GM18907 (cell line): Measurements from ENCODE around the gene MYADM.
"Not testable (repeated sequence)": the region's sequence is repeated elsewhere in the genome, so short reads cannot be mapped to it uniquely, and the experiment has no call there.

Source experiments
- ATAC-seq: cut with Tn5 transposase; IDR thresholded peaks from one replicate; pipeline ENCODE4 v1.9.1; 2021; ENCODE audit warnings: mild to moderate bottlenecking, moderate library complexity; ENCODE audit not compliant: unreplicated experiment

MYADM gene

DNA sequence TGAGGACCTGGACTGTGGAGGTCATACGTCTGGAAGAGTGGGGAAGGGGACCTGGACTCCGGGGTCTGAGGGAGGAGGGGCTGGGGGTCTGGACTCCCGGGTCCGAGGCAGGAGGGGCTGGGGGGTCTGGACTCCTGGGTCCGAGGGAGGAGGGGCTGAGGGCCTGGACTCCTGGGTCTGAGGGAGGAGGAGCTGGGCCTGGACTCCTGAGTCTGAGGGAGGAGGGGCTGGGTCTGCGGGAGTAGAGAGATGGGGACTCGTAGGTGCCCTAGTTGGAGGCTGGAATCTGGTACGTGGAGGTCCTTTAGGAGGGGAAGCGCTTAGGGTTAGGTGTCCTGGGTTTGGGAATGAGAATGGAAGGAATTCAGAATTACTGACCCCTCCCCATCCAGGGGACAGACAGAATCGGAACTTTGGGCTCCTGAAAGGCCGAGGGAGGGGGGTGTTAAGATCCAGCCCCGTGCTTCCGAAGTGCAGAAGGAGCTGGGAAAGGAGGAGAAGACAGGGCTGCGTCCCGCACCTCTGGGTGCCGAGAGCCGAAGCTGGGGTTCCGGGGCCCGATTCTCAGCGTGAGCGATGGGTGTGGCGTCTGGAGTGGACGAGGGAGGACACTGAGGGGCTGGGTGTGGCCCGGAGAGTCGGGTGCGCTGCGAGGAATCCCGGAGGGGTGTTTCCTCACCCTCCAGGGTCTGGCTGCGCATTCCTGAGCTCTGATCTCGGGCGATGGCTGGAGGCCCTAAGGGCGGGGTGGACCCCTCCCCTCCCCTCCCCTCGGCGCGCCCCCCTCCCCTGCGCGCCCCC, 608 bp downstream of the MYADM start:
- ATAC-seq = no peak

DNA sequence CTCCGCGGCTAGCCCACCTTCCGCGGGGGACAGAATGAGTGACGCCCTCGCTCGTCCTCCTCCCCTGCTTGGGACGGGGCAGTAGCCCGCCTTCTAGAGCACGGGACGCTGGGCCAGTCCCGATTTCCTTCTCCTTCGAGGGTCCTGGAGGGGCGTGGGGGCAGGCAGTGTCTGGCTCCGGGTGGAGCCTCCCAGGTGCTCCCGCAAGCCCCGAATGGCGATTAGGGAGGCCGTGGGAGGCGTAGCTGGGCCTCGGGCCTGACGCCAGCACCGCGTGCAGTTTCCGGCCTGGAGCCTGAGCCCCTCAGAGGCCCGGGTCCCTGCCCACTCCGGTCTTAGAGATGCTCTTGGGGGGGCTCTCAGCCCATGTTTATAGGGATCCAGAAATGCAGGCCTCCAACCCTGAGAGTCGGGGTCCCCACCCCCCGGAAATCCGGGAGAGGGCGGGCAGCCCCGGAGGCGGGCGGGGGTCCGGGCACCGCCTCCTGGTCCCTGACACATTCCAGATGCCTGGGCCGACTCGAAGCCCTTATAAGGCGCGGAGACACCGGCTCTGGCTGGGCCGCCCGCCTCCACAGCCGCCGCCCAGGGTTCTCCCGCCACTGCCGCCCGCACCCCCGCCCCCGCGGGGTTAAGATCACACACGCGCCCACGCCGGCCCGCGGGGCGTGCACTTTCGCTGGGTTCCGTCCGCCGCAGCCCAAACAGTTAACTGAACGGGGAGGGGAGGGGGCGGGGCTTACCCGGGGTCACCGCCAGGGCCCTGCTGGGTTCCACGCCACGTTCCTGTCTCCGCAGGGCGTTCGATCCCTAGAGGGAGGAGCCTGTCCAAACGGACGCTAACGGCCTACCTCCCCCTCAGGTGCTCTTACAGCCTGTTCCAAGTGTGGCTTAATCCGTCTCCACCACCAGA, 1.5 kb downstream of the MYADM start:
- peak; percentile 41 for ATAC-seq

DNA sequence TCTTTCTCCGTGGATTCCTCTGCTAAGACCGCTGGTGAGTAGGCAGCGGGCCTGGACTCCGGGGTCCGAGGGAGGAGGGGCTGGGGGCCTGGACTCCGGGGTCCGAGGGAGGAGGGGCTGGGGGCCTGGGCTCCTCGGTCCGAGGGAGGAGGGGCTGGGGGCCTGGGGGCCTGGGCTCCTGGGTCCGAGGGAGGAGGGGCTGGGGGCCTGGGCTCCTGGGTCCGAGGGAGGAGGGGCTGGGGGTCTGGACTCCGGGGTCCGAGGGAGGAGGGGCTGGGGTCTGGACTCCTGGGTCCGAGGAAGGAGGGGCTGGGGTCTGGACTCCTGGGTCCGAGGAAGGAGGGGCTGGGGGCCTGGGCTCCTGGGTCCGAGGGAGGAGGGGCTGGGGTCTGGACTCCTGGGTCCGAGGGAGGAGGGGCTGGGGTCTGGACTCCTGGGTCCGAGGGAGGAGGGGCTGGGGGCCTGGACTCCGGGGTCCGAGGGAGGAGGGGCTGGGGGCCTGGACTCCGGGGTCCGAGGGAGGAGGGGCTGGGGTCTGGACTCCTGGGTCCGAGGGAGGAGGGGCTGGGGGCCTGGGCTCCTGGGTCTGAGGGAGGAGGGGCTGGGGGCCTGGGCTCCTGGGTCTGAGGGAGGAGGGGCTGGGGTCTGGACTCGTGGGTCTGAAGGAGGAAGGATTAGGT, 2.3 kb downstream of the MYADM start:
- ATAC-seq = not testable (repeated sequence)

DNA sequence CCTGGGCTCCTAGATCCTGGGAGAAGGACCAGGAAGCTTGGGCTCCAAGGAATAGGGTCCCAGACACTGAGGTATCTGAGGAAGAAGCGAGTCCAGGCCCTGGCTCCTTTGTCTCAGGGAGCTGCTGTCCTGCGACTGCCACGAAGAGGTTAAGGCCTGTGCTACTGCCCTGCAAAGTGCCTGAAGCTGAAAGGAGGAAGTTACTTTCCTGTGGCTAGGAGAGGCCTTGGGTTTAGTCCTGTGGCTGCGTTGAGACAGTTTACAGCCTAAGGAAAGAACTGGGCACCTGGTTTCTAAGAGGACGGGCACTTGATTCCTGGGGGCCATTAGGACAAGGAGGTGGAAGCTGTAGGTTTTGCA, 2.8 kb downstream of the MYADM start:
- ATAC-seq = no peak

DNA sequence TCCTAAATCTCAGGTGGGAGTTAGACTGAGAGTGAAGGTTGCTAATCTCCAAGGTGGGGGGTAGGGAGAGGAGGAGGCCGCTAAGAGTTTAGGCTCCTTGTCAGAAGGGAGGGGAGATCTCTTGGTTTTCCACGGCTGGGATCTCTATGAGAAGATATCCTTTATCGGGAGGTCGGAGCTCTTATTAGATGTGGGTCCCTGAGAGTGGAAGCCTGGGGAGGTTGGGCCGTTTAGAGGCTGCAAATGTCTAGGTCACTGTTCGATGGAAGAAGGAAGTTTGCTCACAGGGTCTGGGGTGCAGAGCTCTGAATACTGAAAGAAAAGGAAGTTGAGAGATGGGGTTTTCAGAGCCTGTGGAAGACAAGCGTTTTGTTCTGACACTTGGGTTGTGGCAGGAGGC, 3.8 kb downstream of the MYADM start:
- ATAC-seq = no peak

DNA sequence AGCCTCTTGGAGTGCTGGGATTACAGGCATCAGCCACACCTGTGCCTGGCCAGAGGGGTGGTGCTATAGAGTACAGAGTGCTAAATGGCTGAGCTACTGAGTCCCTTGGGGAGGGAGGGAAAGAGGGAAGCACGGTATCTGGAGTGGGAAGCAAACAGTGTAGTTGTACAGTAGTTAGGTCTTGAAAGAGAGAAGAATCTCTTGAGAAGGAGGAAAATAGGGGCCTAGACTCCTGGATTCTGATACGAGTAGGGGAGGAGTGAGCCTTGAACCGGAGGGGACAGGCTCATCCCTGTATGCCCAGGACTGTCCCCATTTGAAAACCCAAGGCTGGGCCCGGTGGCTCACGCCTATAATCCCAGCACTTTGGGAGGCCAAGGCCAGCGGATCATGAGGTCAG, 5.1 kb downstream of the MYADM start:
- ATAC-seq = no peak

DNA sequence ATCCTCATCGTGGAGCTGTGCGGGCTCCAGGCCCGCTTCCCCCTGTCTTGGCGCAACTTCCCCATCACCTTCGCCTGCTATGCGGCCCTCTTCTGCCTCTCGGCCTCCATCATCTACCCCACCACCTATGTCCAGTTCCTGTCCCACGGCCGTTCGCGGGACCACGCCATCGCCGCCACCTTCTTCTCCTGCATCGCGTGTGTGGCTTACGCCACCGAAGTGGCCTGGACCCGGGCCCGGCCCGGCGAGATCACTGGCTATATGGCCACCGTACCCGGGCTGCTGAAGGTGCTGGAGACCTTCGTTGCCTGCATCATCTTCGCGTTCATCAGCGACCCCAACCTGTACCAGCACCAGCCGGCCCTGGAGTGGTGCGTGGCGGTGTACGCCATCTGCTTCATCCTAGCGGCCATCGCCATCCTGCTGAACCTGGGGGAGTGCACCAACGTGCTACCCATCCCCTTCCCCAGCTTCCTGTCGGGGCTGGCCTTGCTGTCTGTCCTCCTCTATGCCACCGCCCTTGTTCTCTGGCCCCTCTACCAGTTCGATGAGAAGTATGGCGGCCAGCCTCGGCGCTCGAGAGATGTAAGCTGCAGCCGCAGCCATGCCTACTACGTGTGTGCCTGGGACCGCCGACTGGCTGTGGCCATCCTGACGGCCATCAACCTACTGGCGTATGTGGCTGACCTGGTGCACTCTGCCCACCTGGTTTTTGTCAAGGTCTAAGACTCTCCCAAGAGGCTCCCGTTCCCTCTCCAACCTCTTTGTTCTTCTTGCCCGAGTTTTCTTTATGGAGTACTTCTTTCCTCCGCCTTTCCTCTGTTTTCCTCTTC, 6.3 kb downstream of the MYADM start:
- ATAC-seq = no peak

DNA sequence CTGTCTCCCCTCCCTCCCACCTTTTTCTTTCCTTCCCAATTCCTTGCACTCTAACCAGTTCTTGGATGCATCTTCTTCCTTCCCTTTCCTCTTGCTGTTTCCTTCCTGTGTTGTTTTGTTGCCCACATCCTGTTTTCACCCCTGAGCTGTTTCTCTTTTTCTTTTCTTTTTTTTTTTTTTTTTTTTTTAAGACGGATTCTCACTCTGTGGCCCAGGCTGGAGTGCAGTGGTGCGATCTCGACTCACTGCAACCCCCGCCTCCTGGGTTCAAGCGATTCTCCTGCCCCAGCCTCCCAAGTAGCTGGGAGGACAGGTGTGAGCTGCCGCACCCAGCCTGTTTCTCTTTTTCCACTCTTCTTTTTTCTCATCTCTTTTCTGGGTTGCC, 6.9 kb downstream of the MYADM start:
- no peak for ATAC-seq

DNA sequence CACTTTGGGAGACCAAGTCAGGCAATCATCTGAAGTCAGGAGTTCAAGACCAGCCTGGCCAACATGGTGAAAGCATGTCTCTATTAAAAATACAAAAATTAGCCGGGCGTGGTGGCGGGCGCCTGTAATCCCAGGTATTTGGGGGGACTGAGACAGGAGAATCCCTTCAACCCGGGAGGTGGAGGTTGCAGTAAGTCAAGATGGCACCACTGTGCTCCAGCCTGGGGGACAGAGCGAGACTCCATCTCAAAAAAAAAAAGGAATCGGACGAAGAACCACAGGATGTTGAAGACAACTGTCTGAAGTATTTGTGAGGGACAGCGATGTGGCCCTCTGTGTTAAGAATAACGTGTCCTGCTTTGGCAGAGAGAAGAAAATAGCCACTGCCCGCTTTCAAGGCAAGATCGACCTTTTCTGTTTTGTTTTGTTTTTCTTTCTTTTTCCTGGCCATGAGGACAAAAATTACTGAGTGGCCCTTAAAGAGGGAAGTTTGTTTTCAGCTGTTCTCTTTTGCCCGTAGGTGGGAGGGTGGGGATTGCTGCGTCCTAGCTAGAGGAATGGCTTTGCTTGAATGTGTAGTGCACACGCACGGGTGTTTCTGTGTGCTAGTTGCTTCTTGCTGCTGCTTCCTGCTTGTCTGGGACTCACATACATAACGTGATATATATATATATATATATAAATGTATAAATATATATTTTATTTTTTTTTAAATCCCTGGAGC, 8.1 kb downstream of the MYADM start:
- ATAC-seq = no peak

DNA sequence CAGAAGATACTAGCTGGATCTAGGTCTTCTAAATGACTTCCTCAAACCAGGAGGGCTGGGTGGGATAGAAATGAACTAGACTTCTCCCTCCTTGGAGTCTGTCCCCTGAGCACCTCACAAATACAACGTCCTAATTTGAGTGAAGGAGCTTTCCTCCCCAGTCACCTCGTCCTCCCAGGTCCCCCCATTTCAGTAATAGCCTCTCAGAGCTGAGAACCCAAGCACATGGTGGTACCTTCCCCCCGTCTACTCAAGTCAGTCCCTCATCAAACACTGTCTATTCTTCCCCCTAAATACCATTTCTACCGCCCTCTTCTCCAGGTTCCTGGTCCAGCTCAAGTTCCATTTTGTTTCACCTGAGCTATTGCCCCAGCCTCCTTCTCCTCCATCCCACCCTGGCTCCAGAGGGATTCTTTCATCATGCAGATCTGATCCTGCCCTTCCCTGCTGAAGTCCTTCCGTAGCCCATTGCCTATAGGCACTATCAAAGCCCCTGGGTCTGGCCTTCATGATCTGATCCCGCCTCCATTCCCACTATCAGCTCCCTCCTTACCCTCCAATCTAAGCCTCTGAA, 9.1 kb downstream of the MYADM start:
- ATAC-seq = no peak

DNA sequence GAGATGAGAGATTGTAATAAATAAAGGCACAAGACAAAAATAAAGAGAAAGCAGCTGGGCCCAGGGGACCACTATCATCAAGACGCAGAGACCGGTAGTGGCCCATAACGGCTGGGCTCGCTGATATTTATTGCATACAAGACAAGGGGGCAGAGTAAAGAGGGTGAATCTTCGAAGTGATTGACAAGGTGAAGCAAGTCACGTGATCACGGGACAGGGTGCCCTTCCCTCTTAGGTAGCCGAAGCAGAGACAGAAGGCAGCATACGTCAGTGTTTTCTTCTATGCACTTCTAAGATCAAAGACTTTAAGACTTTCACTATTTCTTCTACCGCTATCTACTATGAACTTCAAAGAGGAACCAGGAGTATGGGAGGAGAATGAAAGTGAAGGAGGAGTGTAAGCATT, 9.7 kb downstream of the MYADM start:
- ATAC-seq = no peak

DNA sequence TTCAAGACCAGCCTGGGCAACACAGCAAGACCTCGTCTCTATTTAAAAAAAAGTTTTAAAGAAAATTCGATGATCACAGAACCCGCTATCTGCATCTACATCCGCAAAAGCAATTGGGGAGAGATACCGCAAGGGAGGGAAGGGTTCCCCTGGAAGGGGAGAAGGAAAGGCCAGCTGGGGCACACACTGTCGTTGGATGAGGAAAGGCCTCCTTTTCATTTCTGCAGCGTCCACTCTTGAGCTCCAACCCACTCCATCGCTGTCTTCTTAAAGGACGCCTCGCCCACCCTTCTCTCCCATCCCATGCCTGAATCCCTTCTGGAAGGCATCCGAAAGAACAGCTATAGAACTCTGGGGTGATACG, 11.1 kb downstream of the MYADM start:
- no peak for ATAC-seq

DNA sequence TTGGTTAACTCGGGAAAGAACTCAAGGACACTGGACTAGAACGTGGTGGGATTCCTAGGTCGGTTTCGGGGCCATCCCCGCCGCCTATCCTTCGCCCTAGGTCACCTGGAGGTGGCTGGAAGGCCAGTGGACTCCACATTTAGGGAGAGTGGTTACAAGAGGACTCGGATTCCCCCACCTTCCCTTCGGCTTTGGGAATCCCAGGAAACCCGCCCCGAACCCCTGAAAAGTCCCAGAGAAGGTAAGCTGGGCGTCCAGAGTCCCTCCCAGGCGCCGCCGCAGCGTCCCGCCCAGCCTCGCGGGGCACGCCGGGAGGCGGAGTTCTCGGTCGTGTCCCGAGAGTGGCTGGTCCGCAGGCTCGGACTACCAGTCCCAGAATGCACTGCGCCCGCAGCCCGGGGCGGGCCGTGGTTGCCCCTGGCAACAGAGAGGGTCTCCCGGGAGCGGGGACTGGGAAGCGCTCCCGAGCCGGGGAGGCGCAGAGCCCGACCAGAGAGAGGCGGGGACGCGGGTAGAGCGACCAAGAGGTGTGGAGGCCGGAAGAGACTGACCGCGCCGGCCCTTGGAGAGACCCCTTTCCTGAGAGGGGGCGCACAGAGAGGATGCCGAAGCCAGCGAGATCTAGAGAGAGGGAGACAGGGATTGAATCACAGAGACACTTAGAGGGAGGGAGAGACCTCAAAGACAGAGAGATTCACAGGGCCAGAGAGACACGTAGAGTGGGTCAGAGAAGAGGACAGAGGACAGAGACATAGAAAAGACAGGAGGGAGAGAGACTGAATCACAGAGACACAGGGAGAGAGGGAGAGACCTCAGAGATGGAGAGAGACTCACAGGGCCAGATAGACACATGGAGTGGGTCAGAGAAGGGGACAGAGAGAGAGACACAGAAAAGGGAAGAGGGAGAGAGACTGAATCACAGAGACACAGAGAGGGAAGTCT, 11.7 kb downstream of the MYADM start:
- ATAC-seq = peak; percentile 79

DNA sequence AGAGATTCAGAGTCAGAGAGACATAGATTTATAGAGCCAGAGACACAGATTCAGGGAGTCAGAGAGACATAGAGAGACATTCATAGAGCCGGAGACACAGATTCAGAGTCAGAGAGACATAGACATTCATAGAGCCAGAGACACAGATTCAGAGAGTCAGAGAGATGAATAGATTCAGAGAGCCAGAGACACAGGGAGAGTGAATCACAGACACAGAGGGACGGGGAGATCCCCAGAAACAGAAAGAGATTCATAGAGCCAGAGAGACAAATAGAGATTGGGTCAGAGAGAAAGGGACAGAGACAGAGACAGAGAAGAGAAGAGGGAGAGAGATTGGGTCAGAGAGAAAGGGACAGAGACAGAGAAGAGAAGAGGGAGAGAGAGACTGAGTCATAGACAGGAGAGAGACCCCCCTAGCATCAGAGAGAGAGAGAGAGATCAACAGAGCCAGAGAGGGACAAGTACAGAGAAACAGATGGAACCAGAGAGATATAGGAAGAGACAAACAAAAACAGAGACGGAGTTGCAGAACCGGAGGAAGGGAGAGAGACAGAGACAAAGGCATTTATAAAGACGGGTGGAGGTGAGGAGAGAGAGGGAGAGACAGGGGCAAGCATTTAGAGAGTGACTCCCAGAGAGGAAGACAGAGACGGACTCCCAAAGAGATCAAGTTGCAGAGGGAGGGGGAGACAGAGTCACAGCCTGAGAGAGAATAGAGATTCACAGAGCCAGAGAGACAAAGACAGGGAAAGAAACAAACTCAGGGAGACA, 13.2 kb downstream of the MYADM start:
- no peak for ATAC-seq

DNA sequence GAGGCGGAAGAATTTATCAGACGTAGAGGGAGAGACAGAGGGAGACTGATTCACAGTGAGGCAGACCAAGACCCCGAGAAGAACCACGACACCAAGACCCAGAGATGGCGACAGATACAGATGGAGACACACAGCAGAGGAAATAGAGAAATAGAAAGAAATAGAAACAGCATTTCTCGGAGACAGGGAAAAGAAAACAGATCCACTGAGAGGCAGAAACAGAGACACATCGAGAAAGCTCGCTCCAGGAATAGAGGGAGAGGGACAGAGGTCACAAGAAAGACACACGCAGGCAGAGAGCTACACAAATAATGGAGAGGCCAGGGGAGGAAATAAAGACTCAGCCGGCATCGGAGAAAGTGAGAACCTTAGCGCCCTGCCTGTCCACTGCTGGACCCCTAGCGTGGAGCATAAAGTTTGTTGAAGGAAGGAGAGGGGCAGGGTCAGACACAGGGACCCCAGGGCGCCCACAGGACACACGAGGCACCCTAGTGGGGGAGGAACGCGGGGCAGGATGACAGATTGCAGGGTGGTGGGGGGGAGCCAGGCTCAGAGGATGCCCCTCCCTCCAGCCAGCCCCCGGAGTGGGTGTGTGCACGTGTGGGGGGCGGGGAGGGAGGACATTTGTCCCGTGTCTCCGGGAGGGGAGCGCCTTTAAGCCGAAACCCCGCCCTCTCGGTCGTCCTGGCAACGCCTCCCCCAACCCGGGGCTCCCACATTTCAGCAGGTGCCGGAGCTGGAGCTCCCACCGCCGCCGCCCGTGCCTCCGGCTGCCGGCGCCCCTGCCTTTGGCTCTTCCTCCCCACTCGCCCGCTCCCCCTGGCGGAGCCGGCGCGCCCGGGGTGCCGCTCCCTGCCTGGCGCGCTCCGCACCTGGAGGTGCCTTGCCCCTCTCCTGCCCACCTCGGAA, 14.1 kb downstream of the MYADM start, which contains the start of gene PRKCG:
TSS of gene PRKCG (plus strand) at position 716 of the 909 bp plus-strand sequence. CDS start 298 bp downstream, outside the sequence.
- ATAC-seq = no peak

DNA sequence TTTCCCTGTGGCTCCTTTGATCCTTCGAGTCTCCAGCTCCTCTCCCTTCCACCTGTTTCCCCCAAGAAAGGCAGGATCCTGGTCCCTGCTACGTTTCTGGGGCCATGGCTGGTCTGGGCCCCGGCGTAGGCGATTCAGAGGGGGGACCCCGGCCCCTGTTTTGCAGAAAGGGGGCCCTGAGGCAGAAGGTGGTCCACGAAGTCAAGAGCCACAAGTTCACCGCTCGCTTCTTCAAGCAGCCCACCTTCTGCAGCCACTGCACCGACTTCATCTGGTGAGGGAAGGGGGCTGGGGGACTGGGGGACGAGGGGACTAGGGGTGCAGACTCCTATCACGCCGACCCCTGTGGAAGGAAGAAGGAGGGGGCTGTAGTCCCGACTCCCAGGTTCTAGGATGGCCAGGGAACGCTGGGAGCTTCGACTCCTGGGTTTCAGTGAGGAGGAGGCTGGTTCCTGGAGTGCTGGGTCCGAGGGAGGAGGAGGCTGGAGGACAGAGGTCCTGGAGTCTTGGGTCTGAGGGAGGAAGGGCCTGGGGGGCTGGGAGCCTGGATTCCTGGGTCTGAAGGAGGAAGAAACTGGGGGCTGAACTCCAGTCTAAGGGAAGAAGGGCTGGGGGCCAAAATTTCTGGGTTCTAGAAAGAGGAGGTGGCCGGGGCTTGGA, 14.8 kb downstream of the MYADM start:
- no peak for ATAC-seq
